Calu3 (cell line): ENCODE results near the gene CCDC183. TPM values are rescaled to one million over a fixed set of nuclear protein-coding genes. Genes with fewer than 3 reads are reported as not detected.
A peak's percentile ranks its signal among the peaks of the same experiment; 100 is the strongest.

Source experiments
- BruUV-seq: library from RNA; stranded (reverse); fragments of 400-500 nt; replicated peaks from 2 replicates; lab custom pipeline; 2021; lab: Mats Ljungman, UMichigan
- CTCF ChIA-PET: fragments of 300-600 bp; sonication (Branson Sonifier 250); formaldehyde crosslinking; loops from one replicate; lab custom pipeline; 2022; ENCODE audit warnings: antibody characterized with exemption; lab: Charles Lee
- DNase-seq: peaks from one replicate; pipeline ENCODE4 v3.0.0; 2022
- H3K27ac Mint-ChIP-seq: one replicate; pipeline ENCODE4 v1.8.0; 2022; ENCODE audit warnings: mixed read lengths; ENCODE audit not compliant: unreplicated experiment
- H3K27me3 Mint-ChIP-seq: one replicate; pipeline ENCODE4 v1.8.0; 2022; ENCODE audit warnings: mixed read lengths; ENCODE audit not compliant: unreplicated experiment
- H3K36me3 Mint-ChIP-seq: one replicate; pipeline ENCODE4 v1.8.0; 2022; ENCODE audit warnings: mild to moderate bottlenecking, moderate library complexity, mixed read lengths; ENCODE audit not compliant: insufficient read depth, unreplicated experiment
- H3K4me1 Mint-ChIP-seq: one replicate; pipeline ENCODE4 v1.8.0; 2022; ENCODE audit warnings: mild to moderate bottlenecking, low read depth, mixed read lengths; ENCODE audit not compliant: unreplicated experiment
- H3K4me3 Mint-ChIP-seq: one replicate; pipeline ENCODE4 v1.8.0; 2022; ENCODE audit warnings: mild to moderate bottlenecking, low read depth, moderate library complexity, mixed read lengths; ENCODE audit not compliant: unreplicated experiment
- H3K9me3 Mint-ChIP-seq: one replicate; pipeline ENCODE4 v1.8.0; 2022; ENCODE audit warnings: low read depth, mixed read lengths; ENCODE audit not compliant: unreplicated experiment
- intact Hi-C: fragments of 100-400 bp; cut with micrococcal nuclease; formaldehyde crosslinking; loops from one replicate; pipeline ENCODE4 v1.10.0; 2022; ENCODE audit not compliant: unreplicated experiment
- total RNA-seq: library from RNA; stranded (reverse); gene quantifications from 2 replicates; pipeline ENCODE4 v1.2.3, GENCODE V29; 2022
- TF ChIP-seq, protein P1 (sequence below): fragments of 200-600 bp; IDR thresholded peaks from one replicate; pipeline ENCODE4 v1.8.0; 2022; ENCODE audit warnings: antibody characterized with exemption; ENCODE audit not compliant: unreplicated experiment

Gene CCDC183
- total RNA-seq, 1 experiment from 2014 or later = 0.38 TPM

DNA sequence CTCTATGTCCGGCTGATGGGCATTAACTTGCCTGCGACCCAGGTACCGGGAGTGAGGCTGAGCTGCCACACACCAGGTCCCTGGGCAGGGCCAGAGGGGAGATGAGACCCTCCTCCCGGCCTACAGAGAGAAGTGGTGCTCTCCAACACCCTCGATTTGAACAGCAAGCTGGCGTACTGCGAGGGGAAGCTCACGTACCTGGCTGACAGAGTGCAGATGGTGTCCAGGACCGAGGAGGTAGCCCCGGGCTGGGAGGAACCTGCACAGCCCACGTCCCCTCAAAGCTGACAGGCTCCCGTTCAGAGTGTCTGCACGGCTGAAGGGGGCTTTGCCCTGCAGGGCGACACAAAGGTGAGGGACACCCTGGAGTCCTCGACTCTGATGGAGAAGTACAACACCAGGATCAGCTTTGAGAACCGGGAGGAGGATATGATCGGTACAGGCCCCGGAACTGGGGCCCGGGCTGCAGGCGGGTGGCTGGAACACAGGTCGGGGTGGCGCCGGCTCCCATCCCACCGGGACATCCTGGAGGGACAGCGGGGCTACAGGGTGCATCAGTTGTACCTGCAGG is 10.6 kb downstream of the CCDC183 start:
- TF ChIP-seq, protein P1, sequence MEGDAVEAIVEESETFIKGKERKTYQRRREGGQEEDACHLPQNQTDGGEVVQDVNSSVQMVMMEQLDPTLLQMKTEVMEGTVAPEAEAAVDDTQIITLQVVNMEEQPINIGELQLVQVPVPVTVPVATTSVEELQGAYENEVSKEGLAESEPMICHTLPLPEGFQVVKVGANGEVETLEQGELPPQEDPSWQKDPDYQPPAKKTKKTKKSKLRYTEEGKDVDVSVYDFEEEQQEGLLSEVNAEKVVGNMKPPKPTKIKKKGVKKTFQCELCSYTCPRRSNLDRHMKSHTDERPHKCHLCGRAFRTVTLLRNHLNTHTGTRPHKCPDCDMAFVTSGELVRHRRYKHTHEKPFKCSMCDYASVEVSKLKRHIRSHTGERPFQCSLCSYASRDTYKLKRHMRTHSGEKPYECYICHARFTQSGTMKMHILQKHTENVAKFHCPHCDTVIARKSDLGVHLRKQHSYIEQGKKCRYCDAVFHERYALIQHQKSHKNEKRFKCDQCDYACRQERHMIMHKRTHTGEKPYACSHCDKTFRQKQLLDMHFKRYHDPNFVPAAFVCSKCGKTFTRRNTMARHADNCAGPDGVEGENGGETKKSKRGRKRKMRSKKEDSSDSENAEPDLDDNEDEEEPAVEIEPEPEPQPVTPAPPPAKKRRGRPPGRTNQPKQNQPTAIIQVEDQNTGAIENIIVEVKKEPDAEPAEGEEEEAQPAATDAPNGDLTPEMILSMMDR = no peak
- intact Hi-C loops = no loop called here
- Mint-ChIP-seq H3K4me1 (peaks cover 12% of the 10 kb centered on the region), H3K36me3 (peaks cover 30% of the 10 kb centered on the region), H3K9me3 (no peaks in the 10 kb centered on the region), H3K27me3 (no peaks in the 10 kb centered on the region), H3K4me3 (peak overlapping the region; percentile 80), H3K27ac (peak overlapping the region; percentile 78)
- no peak for DNase-seq
- CTCF ChIA-PET = interaction anchor here (0.5 kb wide), 1 partner anchor 106 kb away, joined by 3 read pairs; no protein-coding TSS in a partner anchor
- BruUV-seq = no TSS peak

DNA sequence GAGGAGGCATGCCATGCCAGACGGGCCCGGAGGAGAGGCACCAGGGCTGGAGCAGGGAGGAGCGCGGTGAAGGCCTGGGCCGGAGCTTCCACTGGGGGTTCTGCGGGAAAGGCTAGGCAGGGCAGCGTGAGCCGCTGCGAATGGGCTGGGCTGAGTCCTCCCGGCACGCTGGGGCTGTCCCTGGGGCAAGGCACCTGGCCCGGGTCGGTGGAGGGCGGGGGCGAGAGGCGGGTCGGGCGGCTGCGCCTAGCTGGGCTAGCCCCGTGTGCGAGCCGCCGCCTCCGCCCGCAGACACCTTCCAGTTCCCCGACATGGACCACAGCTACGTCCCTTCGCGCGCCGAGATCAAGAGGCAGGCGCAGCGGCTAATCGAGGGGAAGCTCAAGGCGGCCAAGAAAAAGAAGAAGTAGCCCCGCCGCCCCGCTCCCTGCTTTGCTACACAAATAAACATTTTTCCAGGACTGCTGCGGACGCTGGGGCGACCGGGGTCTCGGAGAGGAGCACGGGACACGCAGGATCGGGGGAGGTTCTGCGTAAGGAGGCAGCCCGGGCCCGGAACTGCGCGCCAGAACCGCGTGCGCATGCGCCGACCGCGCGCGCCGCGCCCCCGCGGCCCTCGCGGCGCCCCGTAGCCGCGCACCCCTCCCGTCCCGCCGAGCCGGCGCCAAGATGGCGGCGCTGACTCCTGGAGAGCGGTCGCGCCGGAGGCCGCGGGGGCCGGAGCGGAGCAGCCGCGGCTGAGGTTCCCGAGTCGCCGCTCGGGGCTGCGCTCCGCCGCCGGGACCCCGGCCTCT is 11.3 kb downstream of the CCDC183 start, which contains the start of gene RABL6:
TSS of gene RABL6 (plus strand) at position 668 of the 794 bp plus-strand sequence. CDS start 249 bp downstream, outside the sequence.
- Mint-ChIP-seq H3K27ac (peak within 1 kb of the TSS; percentile 78), H3K27me3 (no peaks in the 10 kb centered on the region), H3K36me3 (peaks cover 30% of the 10 kb centered on the region), H3K9me3 (no peaks in the 10 kb centered on the region), H3K4me3 (peak within 1 kb of the TSS; percentile 80), H3K4me1 (peaks cover 12% of the 10 kb centered on the region)
- CTCF ChIA-PET = interaction anchor here (0.5 kb wide), 1 partner anchor 107 kb away, joined by 3 read pairs; no protein-coding TSS in a partner anchor
- TF ChIP-seq, protein P1 = no peak
- intact Hi-C loops = no loop called here
- TSS peak; percentile 67 for BruUV-seq
- peak; percentile 76 for DNase-seq

DNA sequence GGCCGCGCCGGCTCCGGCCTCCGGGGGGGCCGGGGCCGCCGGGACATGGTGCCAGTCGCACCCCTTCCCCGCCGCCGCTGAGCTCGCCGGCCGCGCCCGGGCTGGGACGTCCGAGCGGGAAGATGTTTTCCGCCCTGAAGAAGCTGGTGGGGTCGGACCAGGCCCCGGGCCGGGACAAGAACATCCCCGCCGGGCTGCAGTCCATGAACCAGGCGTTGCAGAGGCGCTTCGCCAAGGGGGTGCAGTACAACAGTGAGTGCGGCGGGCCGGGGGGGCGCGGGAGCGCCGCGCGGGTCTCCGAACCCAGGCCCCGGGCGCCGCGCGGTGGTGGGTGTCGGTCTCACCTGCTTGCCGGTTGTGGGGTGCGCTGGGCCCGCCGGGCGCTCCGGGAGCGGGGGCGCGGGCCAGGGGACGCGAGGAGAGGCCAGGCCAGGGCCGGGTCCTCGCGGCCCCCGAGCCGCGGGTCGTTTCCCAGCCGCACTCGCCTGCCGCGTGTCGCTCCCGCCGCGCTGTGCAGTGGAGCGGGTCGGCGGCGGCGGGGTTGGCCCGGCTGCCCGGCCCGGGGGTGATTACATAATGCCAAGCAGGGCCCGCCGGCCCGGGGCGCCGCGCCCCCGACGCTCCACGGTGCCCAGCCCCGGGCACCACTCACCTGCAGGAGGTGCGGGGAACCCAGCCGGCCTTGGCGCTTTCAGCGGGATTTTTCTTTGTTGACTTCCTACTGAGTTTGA is 12.1 kb downstream of the CCDC183 start:
- DNase-seq = peak; percentile 32
- peak overlapping the region; percentile 80 for H3K4me3 Mint-ChIP-seq
- peaks cover 12% of the 10 kb centered on the region for H3K4me1 Mint-ChIP-seq
- intact Hi-C loops = no loop called here
- no peaks in the 10 kb centered on the region for H3K9me3 Mint-ChIP-seq
- H3K27me3 Mint-ChIP-seq = no peaks in the 10 kb centered on the region
- CTCF ChIA-PET = no interaction called here
- peaks cover 36% of the 10 kb centered on the region for H3K36me3 Mint-ChIP-seq
- peak overlapping the region; percentile 35 for H3K27ac Mint-ChIP-seq
- TF ChIP-seq, protein P1 = no peak
- no TSS peak for BruUV-seq

DNA sequence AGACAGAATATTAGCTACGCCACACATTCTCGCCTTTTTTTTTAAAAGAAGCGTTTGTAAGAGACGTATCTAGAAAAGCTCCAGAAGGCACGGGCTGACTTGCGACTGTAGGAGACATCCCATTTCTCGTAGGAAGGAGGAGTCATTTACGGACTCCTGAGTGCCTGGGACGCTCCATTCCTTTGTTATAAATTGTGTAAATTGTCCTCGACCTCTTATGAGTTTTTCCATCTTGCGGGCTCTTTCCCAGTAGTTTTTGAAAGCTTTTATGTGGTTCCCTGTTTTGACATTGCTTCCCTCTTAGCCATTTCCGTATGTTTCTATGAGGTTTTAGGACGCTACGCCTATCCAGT is 12.6 kb downstream of the CCDC183 start:
- peak overlapping the region; percentile 35 for H3K27ac Mint-ChIP-seq
- peaks cover 35% of the 10 kb centered on the region for H3K36me3 Mint-ChIP-seq
- TF ChIP-seq, protein P1 = no peak
- peaks cover 12% of the 10 kb centered on the region for H3K4me1 Mint-ChIP-seq
- H3K27me3 Mint-ChIP-seq = no peaks in the 10 kb centered on the region
- peak overlapping the region; percentile 77 for H3K4me3 Mint-ChIP-seq
- CTCF ChIA-PET = interaction anchor here (0.8 kb wide), 1 partner anchor 9 kb away, joined by 3 read pairs; no protein-coding TSS in a partner anchor
- no TSS peak for BruUV-seq
- intact Hi-C loops = no loop called here
- no peaks in the 10 kb centered on the region for H3K9me3 Mint-ChIP-seq
- DNase-seq = no peak
